Activated CD4-positive, alpha-beta T cell treated with anti-CD3 and anti-CD28 coated beads, Interleukin-2, Interleukin-4, amounts not matched to agents 100 ng/mL and 50 ng/mL, durations not matched to agents 16 hours and 8 hours (primary cell): Measurements from ENCODE around the gene RNASE8.
"Not testable (repeated sequence)": the region's sequence is repeated elsewhere in the genome, so short reads cannot be mapped to it uniquely, and the experiment has no call there.

ENCODE experiments used
- DNase-seq: peaks from one replicate; pipeline ENCODE4 v3.0.0-alpha.2; 2020; ENCODE audit warnings: low spot score

The RNASE8 gene

GRCh38 chr14:21057803-21058675 is at the start of gene RNASE8:
TSS of gene RNASE8 (plus strand) at chr14:21057822. CDS start at chr14:21057893, 71 bp downstream.
- peak; percentile 13 for DNase-seq

- DNase-seq = not testable (repeated sequence)
Measured at GRCh38 chr14:21009721-21010120, 47.9 kb upstream of the RNASE8 start.

GRCh38 chr14:21011136-21011535 is 46.5 kb upstream of the RNASE8 start:
- no peak for DNase-seq

- peak; percentile 74 for DNase-seq
Measured at GRCh38 chr14:21014761-21015190, 42.8 kb upstream of the RNASE8 start.

- no peak for DNase-seq
Measured at GRCh38 chr14:21015312-21015711, 42.3 kb upstream of the RNASE8 start.

- DNase-seq = no peak
Measured at GRCh38 chr14:21016413-21017190, 41.0 kb upstream of the RNASE8 start.

- no peak for DNase-seq
Measured at GRCh38 chr14:21017528-21018245, 39.9 kb upstream of the RNASE8 start.

GRCh38 chr14:21018286-21018685 is 39.3 kb upstream of the RNASE8 start:
- no peak for DNase-seq

- DNase-seq = no peak
Measured at GRCh38 chr14:21018781-21019180, 38.8 kb upstream of the RNASE8 start.

GRCh38 chr14:21019366-21019765 is 38.3 kb upstream of the RNASE8 start:
- no peak for DNase-seq

- DNase-seq = no peak
Measured at GRCh38 chr14:21020977-21021545, 36.6 kb upstream of the RNASE8 start.

GRCh38 chr14:21022686-21023085 is 34.9 kb upstream of the RNASE8 start:
- DNase-seq = no peak

- DNase-seq = no peak
Measured at GRCh38 chr14:21023174-21023573, 34.4 kb upstream of the RNASE8 start.

- DNase-seq = no peak
Measured at GRCh38 chr14:21023817-21024584, 33.6 kb upstream of the RNASE8 start.

GRCh38 chr14:21024585-21025370 is 32.8 kb upstream of the RNASE8 start, which contains the start of gene NDRG2:
TSS of gene NDRG2 (minus strand) at chr14:21025061. CDS start at chr14:21023315, 1,746 bp downstream.
- peak; percentile 31 for DNase-seq

GRCh38 chr14:21025371-21026273 is 32.0 kb upstream of the RNASE8 start:
- DNase-seq = no peak

- no peak for DNase-seq
Measured at GRCh38 chr14:21026274-21026987, 31.2 kb upstream of the RNASE8 start.

GRCh38 chr14:21026988-21027315 is 30.7 kb upstream of the RNASE8 start:
- DNase-seq = no peak

- DNase-seq = no peak
Measured at GRCh38 chr14:21029917-21030316, 27.7 kb upstream of the RNASE8 start, which contains the start of gene TPPP2. TSS of gene TPPP2 (plus strand) at chr14:21030217. CDS start at chr14:21030582, 365 bp downstream.
